ENCODE results near the gene SSC4D.
"Not testable (repeated sequence)": the region's sequence is repeated elsewhere in the genome, so short reads cannot be mapped to it uniquely, and the experiment has no call there.

GRCh38 chr7:76458504-76458903 lies 49.0 kb upstream of the SSC4D start:
- TF ChIP-seq CTCF (conservative IDR thresholded peaks at IDR 0.05; ENCODE audit: low read depth in 2 of 2); NANOG (IDR thresholded peaks at IDR 0.05; ENCODE audit: borderline replicate concordance); POLR2AphosphoS5 (IDR thresholded peaks at IDR 0.05; ENCODE audit: low read depth); EZH2 (IDR thresholded peaks at IDR 0.05; ENCODE audit: low read depth, unreplicated experiment); EZH2phosphoT487 (IDR thresholded peaks at IDR 0.05; ENCODE audit: unreplicated experiment); REST (IDR thresholded peaks at IDR 0.05; ENCODE audit: unreplicated experiment); STAT1 (IDR thresholded peaks at IDR 0.05; ENCODE audit: unreplicated experiment); ZNF331 (CRISPR knock-in tag; IDR thresholded peaks at IDR 0.05; ENCODE audit: low read depth); JUNB (IDR thresholded peaks at IDR 0.05; ENCODE audit: unreplicated experiment); ETS1 (IDR thresholded peaks at IDR 0.05): not testable (repeated sequence)
